Astrocyte of the cerebellum (primary cell): ENCODE data around the gene ST8SIA6.
"Not testable (repeated sequence)": the region's sequence is repeated elsewhere in the genome, so short reads cannot be mapped to it uniquely, and the experiment has no call there.

Experiments used
- DNase-seq: peaks from one replicate; pipeline ENCODE4 v3.0.0-alpha.2; 2011; ENCODE audit warnings: low read depth
- H3K4me3 ChIP-seq: 2 replicates; pipeline ENCODE4 v1.5.1; 2011; ENCODE audit warnings: mild to moderate bottlenecking, low read depth, low read length, moderate library complexity
- CTCF ChIP-seq: IDR thresholded peaks from 2 replicates; pipeline ENCODE4 v1.5.1; 2012; ENCODE audit warnings: low read length, low read depth, moderate library complexity, mild to moderate bottlenecking; ENCODE audit errors: missing control alignments
- in situ Hi-C: cut with HindIII; loops from 2 replicates; pipeline ENCODE4 v1.10.0; 2017; ENCODE audit warnings: low sequenced_read_pairs

Gene ST8SIA6

GRCh38 chr10:17454161-17455014 is at the start of gene ST8SIA6:
TSS of gene ST8SIA6 (minus strand) at chr10:17454595. CDS start at chr10:17454255, 340 bp downstream.
- DNase-seq = no peak
- in situ Hi-C loops = no loop called here
- TF ChIP-seq CTCF = no peak
- H3K4me3 ChIP-seq = peak within 1 kb of the TSS; percentile 78

GRCh38 chr10:17503795-17504194 is 49.4 kb upstream of the ST8SIA6 start:
- no peak for TF ChIP-seq CTCF
- no peak overlapping the region for H3K4me3 ChIP-seq
- no peak for DNase-seq
- in situ Hi-C loops = no loop called here

- no peak for DNase-seq
- H3K4me3 ChIP-seq = no peak overlapping the region
- TF ChIP-seq CTCF = no peak
- in situ Hi-C loops = no loop called here
Observed at GRCh38 chr10:17502814-17503213, 48.4 kb upstream of the ST8SIA6 start.

GRCh38 chr10:17499014-17499413 is 44.6 kb upstream of the ST8SIA6 start:
- H3K4me3 ChIP-seq, DNase-seq: not testable (repeated sequence)
- in situ Hi-C loops = loop anchor here (25.0 kb wide), 1 partner anchor 88 kb away; no protein-coding TSS in a partner anchor

- no peak overlapping the region for H3K4me3 ChIP-seq
- TF ChIP-seq CTCF = no peak
- DNase-seq = no peak
- in situ Hi-C loops = loop anchor here (25.0 kb wide), 1 partner anchor 90 kb away; no protein-coding TSS in a partner anchor
Observed at GRCh38 chr10:17497446-17498030, 43.1 kb upstream of the ST8SIA6 start.

- no peak for TF ChIP-seq CTCF
- in situ Hi-C loops = loop anchor here (25.0 kb wide), 1 partner anchor 93 kb away; no protein-coding TSS in a partner anchor
- DNase-seq = no peak
- H3K4me3 ChIP-seq = no peak overlapping the region
Observed at GRCh38 chr10:17494626-17495260, 40.3 kb upstream of the ST8SIA6 start.
